HG02798 (cell line): ENCODE data around the gene GNB5.
A peak's percentile ranks its signal among the peaks of the same experiment; 100 is the strongest.

Source experiments
- ATAC-seq: cut with Tn5 transposase; IDR thresholded peaks from one replicate; pipeline ENCODE4 v1.9.1; 2021; ENCODE audit warnings: mild to moderate bottlenecking; ENCODE audit not compliant: unreplicated experiment, poor library complexity

The GNB5 gene

DNA sequence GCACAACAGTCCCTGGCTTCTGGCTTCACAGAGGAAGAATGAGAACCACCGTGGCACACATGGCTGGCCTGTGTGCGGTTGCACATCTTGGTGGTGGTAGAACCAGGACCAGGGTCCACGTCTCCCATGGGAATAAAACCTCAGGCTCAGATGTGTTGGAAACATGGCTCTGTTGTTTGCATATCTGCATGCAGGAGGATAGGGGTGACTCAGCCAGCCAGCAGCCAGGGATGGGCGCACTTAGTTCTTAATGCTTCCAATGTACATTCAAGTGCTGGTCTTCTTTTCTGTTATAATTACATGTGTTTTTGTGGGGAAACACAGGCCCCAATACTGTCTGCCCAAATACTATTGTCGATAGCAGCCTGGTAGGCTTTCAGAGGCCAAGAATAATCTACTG, 42.8 kb downstream of the GNB5 start:
- ATAC-seq, result no peak

- ATAC-seq, result no peak
Observed at GRCh38 chr15:52146776-52147175, 44.4 kb downstream of the GNB5 start.

- ATAC-seq, result no peak
Observed at GRCh38 chr15:52146261-52146660, 44.9 kb downstream of the GNB5 start.

GRCh38 chr15:52144656-52145178, 46.5 kb downstream of the GNB5 start:
- ATAC-seq, result no peak

- no peak for ATAC-seq
Observed at GRCh38 chr15:52143873-52144272, 47.3 kb downstream of the GNB5 start.

- ATAC-seq, result no peak
Observed at GRCh38 chr15:52140646-52141045, 50.5 kb downstream of the GNB5 start.

- peak; percentile 64 for ATAC-seq
Observed at GRCh38 chr15:52139599-52140462, 51.4 kb downstream of the GNB5 start.

DNA sequence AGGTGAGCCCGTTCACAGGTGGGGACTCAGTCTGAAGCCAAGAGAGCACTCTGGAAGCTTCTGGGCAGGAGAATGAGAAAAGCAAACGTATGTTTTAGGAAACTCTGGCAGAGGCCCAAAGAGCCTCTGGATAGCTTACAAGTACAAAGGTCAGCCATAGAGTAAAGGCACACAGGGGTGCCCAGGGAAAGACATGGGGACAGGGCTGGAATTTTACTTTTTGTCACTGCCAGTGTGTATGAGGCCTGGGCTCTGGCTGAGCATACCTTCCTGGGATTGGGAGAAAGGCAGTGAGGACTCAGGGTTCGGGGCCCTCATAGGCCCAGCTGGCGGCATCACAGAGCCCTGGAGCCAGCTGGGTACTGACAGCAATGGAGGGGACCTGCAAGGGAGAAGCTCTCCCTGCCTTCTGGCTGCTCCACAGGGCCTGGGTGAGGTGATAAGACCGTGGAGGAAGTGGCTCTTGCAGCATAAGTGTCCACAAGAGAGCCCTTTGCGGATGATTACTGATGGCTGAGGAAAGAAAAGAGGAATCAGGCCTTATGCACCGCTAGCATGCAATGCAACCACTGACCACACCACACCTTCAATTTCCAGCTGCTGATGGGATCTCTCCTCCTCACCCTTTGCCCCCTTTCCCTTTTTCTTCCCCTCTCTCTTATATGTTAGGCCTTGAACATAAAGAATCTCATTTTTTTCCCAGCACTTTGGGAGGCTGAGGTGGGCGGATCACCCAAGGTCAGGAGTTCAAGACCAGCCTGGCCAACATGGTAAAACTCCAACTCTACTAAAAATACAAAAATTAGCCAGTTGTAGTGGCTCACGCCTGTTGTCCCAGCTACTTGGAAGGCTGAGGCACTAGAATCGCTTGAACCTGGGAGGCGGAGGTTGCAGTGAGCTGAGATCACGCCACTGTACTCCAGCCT, 53.5 kb downstream of the GNB5 start:
- ATAC-seq, result no peak

GRCh38 chr15:52136442-52136980, 54.7 kb downstream of the GNB5 start:
- ATAC-seq, result no peak

DNA sequence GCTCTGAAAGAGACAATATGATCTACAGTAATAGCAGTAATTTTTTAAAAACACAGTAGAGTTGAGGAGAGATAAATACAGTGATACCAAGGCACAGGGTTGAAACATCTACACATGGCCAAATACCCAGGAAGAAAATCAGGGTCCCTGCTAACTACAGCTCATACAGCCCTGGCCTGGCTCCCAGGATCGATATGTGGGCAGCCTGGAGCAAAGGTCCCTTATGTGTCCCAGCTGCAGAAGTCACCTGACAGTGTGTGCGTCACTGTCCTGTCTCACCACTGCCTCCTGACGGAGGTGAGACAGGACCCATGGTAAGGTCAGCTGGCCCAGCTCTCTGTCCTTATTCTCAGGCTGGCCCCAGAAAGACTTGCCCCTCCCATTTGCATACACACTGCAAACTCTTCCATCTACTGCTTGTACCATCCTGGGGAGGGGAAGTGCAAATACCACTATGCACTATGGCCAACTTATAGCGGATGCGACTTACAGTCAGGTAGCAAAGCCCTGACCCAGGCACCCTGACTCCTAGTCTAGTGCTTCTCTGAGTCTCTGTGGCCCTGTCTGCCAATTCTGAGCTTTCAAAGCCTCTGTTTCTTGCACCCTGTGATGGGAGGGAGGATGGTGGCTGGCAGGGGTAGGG, 56.6 kb downstream of the GNB5 start:
- ATAC-seq, result no peak

DNA sequence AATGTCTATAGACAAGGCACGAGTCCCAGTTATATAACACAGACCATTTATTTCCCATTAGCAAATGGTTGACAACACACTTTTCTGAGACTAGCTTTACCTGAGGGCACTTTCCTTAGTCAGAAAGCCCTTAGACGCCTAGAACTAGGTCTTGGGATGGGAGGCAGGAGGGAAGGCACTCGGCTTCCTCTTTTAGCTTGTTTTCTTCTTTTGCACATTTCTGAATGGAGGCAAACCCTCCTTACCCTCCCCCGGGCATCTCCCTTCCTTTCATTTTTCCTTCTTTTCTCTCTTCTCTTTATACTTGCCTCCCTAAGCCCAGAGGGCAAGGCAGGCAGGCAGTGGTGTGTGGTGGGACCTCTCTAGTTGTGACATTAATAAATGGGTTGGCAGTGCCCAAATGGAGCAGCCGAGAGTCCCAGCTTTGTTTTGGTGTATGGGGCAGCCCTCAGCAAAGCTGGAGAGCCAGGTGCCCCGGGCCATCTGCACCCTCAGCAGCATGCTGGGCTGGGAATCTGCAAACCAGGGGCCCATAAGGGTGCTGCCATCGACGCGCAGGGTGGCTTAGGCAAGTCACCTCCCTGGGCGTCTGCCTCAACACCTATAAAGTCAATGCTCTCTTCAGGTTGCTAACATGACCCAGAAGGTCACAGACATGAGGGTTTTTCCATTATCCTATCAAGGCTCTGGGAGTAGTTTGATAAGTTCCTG, 57.5 kb downstream of the GNB5 start:
- no peak for ATAC-seq

DNA sequence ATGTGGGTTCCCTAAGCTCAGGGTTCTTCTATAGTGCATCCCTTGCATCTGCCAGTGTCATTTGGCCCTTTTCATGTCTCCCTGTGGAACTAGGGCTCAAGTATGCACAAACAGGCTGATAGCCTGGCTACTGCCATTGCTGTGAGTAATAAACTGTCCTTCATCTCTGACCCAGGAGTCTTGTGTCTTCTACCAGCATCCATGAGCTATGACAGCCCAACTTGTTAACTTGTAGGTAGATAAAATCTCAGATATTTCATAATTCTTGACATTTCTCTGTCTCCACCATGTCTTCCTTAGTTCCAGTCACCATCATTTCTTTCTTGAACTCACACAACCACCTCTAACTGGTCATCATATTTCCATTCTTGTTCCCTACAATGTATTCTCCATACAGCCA, 59.1 kb downstream of the GNB5 start:
- no peak for ATAC-seq

DNA sequence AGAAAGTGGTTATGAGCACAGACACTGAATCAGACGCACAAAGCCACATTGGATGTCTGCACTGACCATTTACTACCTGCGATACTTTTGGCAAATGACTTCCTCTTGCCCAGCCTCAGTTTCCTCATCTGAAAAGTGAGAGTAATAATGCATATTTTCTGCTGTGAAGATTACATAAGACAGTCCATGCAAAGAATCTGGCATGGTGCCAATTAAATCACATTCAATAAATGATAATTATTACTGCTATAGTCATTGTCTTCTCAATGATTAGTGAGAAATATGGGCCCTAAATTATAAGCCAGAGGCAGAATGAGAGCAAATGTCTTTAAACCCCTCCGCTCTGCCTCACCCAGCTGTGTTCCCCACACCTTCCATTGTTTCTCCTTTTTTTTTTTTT, 62.6 kb downstream of the GNB5 start:
- ATAC-seq, result no peak

- no peak for ATAC-seq
Observed at GRCh38 chr15:52124270-52124880, 66.8 kb downstream of the GNB5 start.

DNA sequence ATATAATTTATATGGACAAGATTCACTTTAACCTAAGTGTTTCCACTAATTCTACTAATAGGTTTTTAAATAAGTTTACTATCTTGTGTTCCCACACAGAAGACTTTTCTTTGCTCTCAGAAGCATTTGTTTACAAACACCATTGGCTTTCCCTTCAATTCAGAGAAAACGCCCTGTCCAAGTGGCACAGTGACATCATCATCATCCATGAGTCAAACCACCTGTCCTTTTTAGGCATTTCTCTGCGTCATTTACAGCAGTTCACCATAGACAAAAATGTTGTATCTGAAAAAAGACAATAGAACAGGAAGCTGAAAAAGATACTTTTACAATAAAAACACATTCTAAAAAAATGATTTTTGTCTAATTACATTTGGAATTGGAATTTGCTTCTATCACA, 69.3 kb downstream of the GNB5 start:
- ATAC-seq, result no peak

GRCh38 chr15:52121006-52121405, 70.2 kb downstream of the GNB5 start:
- ATAC-seq, result no peak

GRCh38 chr15:52120488-52120887, 70.7 kb downstream of the GNB5 start:
- ATAC-seq, result no peak

DNA sequence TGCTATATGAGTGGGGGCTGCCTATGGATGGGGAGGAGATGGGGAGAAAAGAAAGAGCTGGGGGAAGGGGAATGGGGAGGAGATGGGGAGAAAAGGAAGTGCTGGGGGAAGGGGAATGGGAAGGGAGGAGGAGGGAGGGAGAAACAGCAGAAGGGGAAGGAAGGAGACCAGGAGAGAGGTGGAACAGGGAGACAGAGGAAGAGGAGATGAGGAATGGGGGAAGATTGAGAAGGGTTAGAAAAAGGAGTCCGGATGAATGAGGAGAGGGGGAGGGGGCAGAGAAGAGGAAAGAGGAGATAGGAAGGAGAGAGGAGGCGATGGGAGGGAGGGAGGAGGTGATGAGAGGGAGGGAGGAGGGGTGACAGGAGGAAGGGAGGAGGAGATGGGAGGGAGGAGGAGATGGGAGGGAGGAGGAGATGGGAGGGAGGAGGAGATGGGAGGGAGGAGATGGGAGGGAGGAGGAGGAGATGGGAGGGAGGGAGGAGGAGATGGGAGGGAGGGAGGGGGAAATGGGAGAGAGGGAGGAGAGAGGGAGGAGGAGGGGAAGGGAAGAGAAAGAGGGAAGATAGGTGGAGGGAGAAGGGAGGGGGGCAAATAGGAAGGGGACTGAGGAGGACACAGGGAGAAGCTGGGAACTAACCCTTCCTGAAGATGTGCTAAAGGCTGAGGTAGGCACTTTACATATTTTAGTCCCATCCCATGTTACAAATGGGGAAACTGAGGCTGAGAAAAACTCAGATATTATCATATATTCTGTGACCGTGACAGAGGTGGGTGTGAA, 72.0 kb downstream of the GNB5 start:
- no peak for ATAC-seq

GRCh38 chr15:52117549-52117948, 73.6 kb downstream of the GNB5 start:
- ATAC-seq, result no peak
